Ovary (tissue), 3 donors: Measurements from ENCODE around the gene DNM2.

Experiments used
- CTCF ChIP-seq, 3 donors: fragments of 450-650 bp in 2 of 3; fragments of 200-600 bp in 1 of 3; IDR thresholded peaks; one replicate each; pipeline versions ENCODE4 v1.5.1 to v1.8.0; 2016 to 2022; ENCODE audit warnings: antibody characterized with exemption in 3 of 3, mild to moderate bottlenecking in 1 of 3
- EP300 ChIP-seq: sonication (generic); formaldehyde crosslinking; IDR thresholded peaks from one replicate; pipeline ENCODE4 v1.6.1; 2017; ENCODE audit warnings: antibody characterized with exemption
- POLR2A ChIP-seq: fragments of 450-650 bp; IDR thresholded peaks from one replicate; pipeline ENCODE4 v1.6.1; 2017; ENCODE audit warnings: antibody characterized with exemption, mild to moderate bottlenecking, moderate library complexity
- donor health status: DM: no; HTN: no; CAD: no.

DNA sequence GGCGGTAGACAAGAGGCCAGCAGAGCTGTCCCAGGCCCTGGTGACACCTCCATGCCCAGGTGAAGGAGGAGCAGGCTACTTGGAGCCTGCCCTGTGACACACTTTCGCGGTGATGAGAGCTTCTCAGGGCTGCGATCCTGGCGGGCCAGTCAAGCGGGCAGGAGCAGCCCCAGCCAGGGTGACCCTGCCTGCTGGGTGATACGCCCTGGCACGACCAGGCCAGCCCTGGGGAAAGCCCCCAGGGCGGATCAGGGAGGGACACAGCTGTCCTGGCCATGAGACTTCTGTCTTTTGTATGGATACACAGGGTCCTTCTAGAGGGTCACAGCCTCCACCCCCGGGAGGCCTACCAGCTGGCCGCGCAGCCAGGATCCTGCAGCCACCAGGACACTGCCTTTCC lies 13.1 kb downstream of the DNM2 start:
- TF ChIP-seq CTCF (IDR thresholded peaks at IDR 0.05) = no peak
- TF ChIP-seq POLR2A = no peak
- TF ChIP-seq EP300 = no peak
